ENCODE data around the gene MLXIPL.

DNA sequence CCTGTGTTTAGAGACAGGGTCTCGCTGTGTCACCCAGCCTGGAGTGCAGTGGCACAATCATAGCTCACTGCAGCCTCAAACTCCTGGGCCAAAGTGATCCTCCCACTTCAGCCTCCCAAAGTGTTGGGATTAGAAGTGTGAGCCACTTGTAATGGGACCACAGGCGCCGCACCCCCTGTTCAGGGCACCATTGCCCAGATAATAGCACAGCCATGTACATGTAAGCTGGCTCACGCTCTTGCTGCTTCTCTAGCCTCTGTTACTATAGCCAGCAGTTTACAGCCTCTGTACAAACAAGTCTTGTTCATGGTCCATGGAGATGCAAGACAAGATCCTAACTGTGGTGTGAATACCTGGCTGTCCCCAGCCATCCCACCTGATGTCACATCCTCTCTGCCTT is 4.2 kb upstream of the MLXIPL start:
- TF ChIP-seq CTCF (IDR thresholded peaks at IDR 0.05) (no peak), POLR2AphosphoS5 (IDR thresholded peaks at IDR 0.05) (no peak), POLR2A (IDR thresholded peaks at IDR 0.05) (no peak)

Data from prostate gland (tissue), 2 donors.